ENCODE data around the gene DSTN.

Gene DSTN

DNA sequence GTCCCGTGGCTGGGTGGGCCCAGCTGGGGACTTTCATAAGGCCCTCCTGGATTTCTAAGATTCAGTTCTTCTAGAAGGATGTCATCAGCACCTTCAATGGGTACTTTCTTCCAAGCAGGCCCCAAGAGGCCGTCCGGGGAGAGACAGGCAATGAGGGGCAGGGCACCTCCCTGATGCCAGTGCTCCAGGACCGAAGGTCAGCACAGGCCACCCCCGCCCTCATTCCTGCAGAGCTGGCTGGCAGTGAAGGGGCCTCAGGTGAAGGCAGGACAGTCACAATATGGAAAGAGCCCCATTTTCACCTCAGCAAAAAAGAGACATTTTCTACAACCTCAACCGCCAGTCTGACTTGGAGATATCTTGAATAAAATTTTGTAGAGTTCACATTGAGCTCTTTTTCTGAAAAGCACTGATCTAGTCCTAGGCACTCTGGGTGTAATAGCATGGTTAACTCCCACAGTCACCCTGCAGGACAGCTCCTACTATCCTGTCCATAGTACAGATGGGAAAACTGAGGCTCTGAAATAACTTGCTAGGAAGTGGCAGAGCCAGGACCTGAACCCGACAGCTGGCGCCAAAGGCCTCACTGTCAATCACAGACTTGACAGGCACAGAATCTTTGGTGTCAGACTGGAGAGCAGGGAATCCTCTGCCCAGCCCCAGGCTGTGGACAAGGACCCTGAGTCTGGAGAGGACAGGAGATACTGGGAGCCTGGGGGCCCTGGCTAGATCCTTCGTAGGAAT, 61.9 kb downstream of the DSTN start:
- Histone ChIP-seq H3K27ac (replicated peaks) (no peak overlapping the region), H3K4me3 (replicated peaks; ENCODE audit: insufficient read depth, low read length) (no peak overlapping the region), H3K27me3 (ENCODE audit: insufficient read depth, poor library complexity, severe bottlenecking) (no peaks in the 10 kb centered on the region)
- DNase-seq (ENCODE audit: low read depth in 1 of 2, low spot score in 1 of 2): no peak
- TF ChIP-seq REST (IDR thresholded peaks at IDR 0.05; ENCODE audit: insufficient replicate concordance, low read depth): no peak
- no peak for TF ChIP-seq CTCF (IDR thresholded peaks at IDR 0.05; ENCODE audit: insufficient read depth, low read length)
- no peak for TF ChIP-seq POLR2AphosphoS5 (IDR thresholded peaks at IDR 0.05; ENCODE audit: low read depth)
- no peak for TF ChIP-seq SPI1 (IDR thresholded peaks at IDR 0.05; ENCODE audit: borderline replicate concordance, low read depth)
- no peak for TF ChIP-seq GABPA (IDR thresholded peaks at IDR 0.05; ENCODE audit: low read depth)

DNA sequence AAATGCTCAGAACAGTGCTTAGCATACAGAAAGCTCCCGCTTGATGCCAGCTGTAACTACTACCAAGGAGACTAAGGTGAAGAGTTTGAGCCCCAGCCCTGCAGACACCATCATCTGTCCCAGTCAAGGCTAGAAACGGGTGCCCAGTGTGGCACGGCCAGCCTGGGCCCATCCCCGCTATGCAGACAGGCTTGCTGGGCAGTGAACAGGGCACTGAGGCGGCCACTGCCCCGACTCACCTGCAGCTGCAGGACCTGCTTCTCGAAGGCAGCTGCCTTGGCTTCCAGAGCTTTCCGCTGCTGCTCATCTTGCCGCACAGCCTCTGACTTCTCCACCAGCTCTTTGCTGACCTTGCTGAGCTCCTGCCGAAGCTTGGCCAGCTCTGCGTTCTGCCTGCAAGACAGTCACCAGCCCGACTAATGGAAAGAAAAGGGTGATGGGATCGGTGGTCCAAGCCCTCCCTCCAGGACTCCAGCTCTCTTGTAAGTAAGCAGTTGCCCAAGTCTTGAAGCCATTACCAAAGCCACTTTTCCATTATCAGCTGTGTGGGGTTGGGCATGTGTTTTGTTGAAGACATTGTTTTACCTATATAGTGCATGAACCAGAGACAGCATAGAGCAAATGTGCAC, 63.5 kb downstream of the DSTN start:
- no peak overlapping the region for H3K4me3 ChIP-seq (replicated peaks; ENCODE audit: insufficient read depth, low read length)
- no peak for TF ChIP-seq POLR2AphosphoS5 (IDR thresholded peaks at IDR 0.05; ENCODE audit: low read depth)
- no peak for TF ChIP-seq REST (IDR thresholded peaks at IDR 0.05; ENCODE audit: insufficient replicate concordance, low read depth)
- TF ChIP-seq CTCF (IDR thresholded peaks at IDR 0.05; ENCODE audit: insufficient read depth, low read length): no peak
- no peak for TF ChIP-seq GABPA (IDR thresholded peaks at IDR 0.05; ENCODE audit: low read depth)
- TF ChIP-seq SPI1 (IDR thresholded peaks at IDR 0.05; ENCODE audit: borderline replicate concordance, low read depth): no peak

DNA sequence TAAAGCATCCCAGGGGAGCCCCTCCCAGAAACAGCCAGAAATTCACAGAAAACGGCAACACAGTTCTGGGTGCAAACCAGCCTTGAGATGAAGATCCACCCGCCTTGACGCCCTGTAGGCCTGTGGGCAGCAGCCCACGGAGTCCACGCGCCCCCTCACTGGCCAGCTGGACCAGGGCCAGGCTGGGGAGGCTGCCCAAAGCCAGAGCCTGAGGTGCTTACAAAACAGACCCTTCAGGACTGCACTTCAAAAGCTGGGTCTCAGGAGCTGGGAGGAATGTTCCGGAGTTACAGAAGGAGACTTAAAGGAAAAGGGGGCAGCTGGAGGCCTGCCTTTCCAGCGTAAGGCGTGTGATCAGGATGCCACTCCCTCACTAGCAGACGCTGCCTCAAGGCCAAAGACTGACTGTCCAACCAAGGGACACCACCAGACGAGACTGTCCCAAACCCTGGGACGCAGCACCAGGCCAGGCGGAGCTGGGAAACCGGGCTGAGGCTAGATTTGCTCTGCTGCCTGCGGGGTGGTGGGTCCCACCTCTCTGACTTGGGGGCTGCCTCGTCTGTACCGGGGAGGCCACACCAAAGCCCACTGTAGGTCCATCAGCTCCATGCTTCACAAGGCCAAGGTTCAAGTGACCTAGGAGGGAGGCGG, 64.1 kb downstream of the DSTN start:
- Histone ChIP-seq H3K4me3 (replicated peaks; ENCODE audit: insufficient read depth, low read length) (no peak overlapping the region), H3K27ac (replicated peaks) (peak overlapping the region; percentile 88), H3K27me3 (ENCODE audit: insufficient read depth, poor library complexity, severe bottlenecking) (no peaks in the 10 kb centered on the region)
- no peak for DNase-seq (ENCODE audit: low read depth in 1 of 2, low spot score in 1 of 2)
- TF ChIP-seq REST (IDR thresholded peaks at IDR 0.05; ENCODE audit: insufficient replicate concordance, low read depth): no peak
- TF ChIP-seq POLR2AphosphoS5 (IDR thresholded peaks at IDR 0.05; ENCODE audit: low read depth): no peak
- no peak for TF ChIP-seq GABPA (IDR thresholded peaks at IDR 0.05; ENCODE audit: low read depth)
- no peak for TF ChIP-seq SPI1 (IDR thresholded peaks at IDR 0.05; ENCODE audit: borderline replicate concordance, low read depth)
- TF ChIP-seq CTCF (IDR thresholded peaks at IDR 0.05; ENCODE audit: insufficient read depth, low read length): no peak

More for the DNA sequence above, 63.5 kb downstream of the DSTN start:
- no peak for DNase-seq (ENCODE audit: low read depth in 1 of 2, low spot score in 1 of 2)
- Histone ChIP-seq H3K27ac (replicated peaks) (no peak overlapping the region; the same call in 1 of the 2 replicates), H3K27me3 (ENCODE audit: insufficient read depth, poor library complexity, severe bottlenecking) (no peaks in the 10 kb centered on the region)

Measured in HL-60 (cell line).